A204.1 (cell line): ENCODE data around the gene ARID5A.

Experiments
- FAIRE-seq: peaks from 2 replicates; lab custom pipeline; 2012; peaks lifted over from hg19 to GRCh38; lab: Jason Lieb, UNC

ARID5A gene

DNA sequence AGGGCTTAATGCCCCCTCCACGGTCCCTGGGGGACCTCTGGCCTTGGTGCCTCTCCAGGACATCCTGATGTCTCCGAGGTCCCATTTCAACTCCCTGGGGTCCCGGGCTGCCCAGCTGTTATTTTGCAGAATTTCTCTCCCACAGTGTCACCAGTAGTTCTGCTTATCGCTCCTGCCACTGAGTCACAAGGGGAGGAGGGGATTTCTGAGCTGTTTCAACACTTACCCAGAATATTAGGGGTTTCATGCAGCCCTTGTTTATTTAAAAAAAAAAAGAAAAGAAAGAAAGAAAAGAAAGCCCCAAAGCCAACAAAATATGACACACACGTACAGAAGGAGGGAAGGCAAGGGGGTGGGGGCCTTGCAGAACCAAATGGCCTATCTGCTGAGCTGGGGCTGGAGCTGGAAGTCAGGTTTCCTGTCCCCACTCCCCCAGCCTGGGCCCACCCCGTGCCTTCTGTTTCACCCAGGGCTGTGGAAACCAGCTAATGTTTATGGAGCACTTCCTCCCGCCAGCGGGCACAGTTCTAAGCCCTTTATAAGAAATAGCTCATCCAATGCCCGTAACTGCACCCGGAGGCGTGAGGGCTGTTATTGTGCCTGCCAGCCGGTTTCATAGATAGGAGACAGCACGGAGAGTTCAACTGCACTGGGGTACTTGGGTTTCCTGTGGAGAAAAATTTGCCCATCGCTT is 8.4 kb upstream of the ARID5A start:
- FAIRE-seq = no peak

DNA sequence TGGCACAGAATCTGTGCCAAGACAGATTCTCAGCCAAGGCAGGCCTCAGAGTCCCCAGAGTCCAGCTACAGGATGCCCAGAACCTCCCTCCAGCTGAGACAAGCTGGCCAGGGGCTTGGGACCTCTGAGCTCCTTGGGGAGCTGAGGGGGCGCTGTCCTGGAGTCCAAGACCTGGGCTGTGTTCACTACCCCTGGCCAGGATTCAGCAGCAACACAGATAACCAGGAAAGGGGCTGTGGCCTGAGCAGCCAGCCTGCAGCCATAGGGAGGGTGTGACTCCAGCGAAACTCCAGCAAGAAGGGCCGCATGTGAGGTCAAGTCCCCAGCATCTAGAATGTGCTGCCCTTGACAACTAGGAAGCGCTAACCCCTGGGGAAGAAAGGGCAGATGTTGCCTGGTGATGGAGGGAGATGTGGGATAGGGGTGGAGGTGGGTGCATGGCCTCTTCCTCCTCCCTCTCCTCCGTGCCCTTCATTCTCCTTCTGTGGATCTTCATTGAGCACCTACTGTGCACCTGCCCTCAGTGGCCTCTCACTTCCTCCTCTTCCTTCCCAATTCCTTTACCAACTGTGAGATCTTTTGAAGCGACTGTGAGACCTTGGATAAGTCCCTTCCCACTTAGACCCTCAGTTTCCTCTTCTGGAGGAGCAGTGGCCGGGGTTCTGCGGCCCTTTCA is 7.7 kb upstream of the ARID5A start:
- no peak for FAIRE-seq

DNA sequence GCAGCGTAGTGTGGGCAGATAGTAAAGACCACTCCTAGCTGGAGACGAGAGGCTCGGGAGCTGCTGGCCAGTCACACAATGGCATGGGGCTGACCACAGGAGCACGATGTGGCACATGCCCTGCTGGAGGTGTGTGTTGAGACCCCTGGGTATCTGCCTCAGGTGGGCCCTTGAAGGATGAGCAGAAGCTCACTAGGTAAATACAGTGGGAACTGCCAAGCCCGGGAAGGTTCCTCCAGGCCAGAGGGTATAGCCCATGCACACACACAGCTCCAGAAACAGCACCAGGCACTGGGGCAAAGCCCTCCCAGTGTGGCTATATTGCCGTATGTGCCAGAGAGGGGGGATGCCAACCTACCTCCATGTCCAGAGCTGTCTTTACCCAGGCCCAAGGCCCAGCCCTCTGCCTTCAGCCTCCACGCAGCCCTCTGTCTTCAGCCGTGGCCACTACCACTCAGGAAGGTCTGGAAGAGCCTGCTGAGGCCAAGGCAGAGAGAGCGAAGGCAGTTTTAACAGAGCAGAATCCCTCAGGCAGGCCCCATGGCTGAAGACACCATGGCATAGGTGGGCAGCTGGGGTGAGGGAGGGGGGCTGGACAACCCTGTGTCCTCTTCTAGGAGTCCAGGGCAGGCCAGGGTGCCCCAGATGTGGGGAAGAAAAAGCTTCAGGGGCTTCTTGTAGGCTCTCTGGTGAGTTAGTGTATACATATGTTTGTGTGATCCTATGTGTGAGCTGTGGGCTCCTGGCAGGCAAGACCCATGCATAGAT is 7.0 kb upstream of the ARID5A start:
- no peak for FAIRE-seq

DNA sequence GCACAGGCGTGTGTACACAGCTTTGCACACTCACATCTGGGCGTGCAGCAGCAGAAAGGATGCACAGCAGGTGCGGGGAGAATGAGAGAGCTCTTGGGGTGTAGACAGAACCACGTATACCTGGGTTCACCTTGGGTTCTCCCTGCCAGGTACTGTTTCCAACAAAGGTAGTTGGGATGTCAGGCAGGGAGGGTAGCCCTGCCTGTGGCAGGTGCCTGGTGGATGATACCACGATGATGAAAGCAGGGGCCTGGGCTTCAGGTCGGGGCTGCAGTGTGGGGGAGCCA is 6.5 kb upstream of the ARID5A start:
- FAIRE-seq = no peak

DNA sequence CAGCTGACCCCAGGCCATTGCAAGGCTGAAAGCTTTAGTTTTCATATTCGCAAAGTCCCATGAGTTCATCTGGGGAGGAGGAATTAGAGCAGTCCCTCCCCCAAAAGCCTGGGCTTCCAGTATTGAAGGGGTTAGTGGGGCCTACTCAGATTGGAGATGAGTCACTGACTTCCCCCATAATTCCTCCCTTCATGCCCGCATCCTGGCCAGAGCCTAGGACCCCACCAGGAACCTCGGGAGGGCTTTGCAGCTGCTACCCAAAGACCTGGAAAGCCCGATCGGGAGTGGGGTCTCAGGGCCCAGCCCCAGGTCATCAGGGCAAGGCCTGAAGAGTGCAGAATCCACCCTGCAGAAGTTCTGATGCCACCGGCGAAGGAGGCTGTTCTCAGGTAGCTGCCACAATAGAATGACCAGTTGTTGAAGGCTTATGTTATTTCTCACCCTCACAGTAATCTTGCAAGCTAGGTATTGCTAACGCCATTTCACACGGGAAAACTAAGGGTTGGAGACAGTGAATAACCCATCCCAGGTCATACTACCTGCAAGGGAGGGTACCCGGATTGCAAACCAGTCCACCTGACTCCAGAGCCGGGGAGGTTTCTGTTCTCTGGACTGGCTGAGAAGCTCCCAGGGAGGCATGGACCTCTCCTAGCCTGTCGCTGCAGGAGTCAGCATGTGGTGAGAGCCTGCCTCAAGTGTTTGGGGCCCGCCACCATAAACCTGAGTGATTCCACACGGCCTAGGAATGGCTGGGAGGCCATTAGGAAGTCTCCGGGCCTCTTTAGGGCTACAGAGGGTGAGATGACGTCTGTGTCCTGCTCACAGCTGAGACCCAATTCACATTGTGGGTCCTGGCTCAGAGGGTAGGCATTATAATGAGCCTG is 5.8 kb upstream of the ARID5A start:
- FAIRE-seq = no peak

DNA sequence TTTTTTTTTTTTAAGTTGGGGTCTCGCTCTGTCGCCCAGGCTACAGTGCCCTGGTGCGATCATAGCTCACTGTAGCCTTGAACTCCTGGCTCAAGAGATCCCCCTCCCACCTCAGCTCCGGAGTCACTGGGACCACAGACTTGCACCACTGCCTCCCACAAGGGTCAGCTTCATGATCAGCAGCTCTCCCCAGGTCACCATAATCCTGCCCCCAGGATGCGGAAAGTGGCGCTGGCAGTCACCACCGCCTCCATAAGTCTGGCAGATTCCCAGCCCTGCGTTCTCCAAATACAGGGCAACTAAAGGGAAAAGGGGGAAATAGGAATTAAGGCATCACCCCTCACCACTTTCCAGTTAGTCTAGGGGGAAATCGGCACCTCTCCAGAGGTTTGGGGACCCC is 5.2 kb upstream of the ARID5A start:
- no peak for FAIRE-seq

DNA sequence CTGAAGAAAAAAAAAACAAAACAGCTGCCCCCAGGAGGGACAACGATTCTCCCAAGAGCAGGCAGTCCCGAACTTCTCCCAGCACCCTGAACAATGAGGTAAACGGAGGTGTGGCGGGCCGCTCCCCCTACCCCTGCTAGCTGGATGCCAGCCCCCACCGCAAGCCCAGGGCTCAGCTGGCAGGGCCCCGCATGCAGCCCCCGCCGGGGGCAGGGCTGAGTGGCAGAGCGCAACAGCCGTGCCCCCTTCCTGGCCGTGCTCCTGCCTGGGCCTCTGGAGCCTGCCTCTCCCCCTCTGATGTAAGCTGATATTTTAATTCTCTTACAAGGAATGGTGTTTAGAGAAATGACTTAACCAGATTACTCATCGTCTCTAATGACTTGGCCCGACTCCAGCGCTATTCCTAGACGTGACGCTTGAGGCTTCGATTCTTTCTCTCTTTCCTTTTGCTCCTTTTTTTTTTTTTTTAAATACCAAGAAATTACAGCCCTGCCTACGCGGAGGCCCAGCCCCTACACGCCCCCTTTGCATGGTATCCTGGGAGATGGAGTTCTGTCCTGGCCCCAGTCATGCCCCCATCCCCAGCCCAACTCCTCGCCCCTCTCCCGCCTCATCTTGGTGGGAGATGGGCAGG is 4.6 kb upstream of the ARID5A start:
- no peak for FAIRE-seq

DNA sequence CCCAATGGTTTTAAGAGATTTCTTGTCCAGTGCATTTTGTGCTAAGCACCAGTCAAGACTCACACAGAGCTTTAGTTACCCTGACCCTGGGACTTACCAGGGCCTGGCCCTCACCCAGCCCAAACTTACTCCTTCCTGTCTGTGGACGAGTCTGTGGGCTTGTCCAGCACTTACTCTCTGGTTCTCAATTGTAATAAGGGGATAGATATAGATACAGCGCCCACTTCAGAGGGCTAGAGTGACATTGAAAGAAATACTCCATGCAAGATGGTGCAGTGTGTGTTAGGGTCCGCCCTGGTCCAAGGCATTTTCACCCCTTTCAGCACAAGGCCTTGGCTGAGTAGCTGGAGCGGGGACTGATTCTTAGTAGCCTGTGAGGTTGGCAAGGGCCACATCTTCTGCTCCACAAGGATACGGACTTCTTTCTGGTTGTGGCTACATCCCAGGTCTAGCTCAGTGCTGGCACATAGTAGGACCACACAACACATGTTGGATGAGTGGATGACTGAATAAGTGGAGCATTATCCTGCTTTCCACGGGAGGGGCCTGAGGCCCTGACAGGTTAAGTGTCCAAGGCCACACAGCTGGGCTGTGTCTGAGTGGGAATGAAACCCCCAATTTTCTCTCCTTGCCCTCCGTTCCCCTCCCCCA is 3.8 kb upstream of the ARID5A start:
- no peak for FAIRE-seq

DNA sequence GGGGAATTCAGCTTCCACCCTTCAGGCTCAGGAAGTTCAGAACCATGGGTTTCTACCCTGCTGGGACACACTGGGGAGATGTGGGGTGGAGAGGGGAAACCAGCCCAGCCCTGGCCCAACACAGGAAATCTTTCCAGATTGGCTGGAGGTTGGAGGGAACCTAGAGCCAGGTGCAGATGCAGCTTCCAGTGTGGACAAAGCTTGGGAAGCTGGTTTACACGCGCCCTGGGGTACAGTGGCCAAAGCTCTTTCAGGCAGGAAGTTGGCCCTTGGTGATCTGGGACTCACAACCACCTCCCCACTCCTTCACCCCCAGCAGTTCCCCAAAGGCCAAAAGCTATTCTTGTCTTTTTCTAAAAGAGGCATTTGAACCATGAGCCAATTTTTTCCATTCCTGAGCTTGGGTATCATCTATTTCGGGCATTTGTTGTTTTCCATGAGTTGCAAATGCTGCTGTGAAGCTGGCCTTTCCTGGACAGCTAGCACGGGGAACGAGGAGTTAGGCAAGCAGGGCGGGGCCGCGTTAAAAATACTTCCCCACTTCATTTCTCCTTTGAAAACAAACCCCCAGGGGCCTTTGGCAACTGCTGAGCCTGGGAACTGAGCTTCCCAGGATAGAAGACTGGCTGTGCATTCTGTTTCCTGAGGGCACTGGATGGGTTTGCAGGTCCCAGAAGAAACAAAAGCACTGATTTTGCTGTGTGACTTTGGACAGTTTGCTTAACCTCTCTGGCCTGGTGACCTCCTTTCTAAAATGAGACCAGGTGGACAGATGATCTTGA is 3.1 kb upstream of the ARID5A start:
- FAIRE-seq = no peak

DNA sequence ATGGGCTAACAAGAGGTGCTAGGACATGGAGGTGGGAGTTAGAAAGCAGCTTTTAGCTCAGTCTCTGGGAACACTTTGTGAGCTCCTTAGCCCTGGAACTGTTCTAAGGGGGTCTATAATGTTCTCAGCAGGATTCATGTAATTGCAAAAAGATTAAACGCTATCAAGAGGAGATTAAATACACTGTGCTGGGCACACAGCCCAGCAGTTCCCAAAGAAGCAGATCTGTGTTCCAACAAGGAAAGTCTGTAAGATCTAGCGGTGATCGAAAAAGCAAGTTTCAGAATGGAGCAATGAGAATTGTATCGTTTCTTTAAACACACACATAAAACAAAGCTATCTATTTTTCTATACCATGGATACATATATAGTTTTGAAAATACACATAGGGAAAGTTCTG is 2.4 kb upstream of the ARID5A start:
- no peak for FAIRE-seq

DNA sequence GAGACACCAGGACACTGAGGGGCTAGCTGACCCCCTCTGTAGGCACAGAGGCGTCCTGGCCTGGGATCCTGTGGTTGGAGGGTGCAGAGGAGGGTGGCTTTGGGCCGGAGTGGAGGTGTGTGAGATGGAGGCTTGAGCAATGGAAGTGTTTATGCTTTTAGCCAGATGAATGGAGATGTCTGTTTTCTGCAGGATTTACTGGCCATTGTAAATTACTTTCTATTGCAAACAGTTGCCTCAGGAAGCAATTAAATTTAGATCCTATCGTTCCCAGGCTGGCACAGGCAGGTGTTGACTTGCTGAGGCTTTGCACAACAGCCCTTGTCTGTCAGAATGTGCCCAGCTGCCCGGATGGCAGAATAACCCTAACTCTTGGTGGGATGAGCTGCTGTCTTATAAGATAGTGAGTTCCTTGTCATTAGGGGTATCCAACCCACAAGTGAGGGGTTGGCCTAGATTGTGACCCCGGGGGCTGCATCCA is 1.8 kb upstream of the ARID5A start:
- no peak for FAIRE-seq

DNA sequence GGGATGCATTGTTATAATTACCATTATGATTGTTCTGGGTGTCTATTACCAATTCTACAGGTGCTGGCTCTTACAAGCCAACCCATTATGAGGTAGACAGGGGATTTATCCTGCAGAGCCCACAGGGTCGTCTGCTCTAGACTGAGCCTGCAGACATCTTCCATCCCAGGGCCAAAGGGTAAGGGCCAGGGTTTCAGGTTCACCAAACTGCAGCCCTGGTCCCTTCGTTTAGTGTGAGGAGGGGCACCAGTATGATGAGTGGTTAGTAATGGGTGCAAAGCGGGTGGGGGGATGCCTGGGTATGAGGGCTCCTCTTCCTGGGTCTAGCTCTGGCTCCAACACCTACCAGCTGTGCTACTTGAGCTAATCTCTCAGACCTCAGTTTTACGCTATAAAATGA is 1.2 kb upstream of the ARID5A start:
- FAIRE-seq = no peak

DNA sequence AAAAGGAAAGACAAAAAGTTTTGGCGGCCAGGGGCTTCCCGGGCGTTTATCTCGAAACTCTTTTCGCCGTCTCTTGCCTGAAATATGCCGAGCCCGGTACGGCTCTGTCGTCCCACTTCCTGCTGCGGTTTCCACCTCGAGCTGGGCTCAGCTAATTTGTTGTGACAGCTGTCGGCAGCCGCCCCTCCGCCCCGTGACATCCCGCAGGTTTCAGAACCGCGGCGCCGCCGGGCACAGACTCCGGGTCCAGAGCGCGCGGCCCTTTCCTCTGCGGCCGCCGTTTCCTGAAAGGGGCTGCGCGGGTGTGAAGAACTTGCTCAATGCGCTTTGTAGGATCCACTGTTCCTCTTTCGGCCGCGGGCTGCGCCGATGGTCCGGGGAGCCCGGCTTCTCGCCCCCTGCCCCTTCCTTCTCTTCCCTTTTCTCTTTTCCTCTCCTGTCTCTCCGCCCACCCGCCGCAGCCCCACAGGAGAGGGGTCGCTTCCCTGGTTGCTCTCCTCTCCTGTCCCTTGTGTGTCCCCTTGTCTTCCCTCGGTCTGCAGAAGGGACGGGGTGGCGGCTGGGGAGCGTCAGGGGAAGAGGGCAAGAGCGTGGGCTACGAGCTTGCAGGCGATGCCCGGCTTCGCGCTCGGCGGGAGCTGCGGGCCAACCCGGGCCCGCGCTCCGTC is 648 bp downstream of the ARID5A start:
- no peak for FAIRE-seq

DNA sequence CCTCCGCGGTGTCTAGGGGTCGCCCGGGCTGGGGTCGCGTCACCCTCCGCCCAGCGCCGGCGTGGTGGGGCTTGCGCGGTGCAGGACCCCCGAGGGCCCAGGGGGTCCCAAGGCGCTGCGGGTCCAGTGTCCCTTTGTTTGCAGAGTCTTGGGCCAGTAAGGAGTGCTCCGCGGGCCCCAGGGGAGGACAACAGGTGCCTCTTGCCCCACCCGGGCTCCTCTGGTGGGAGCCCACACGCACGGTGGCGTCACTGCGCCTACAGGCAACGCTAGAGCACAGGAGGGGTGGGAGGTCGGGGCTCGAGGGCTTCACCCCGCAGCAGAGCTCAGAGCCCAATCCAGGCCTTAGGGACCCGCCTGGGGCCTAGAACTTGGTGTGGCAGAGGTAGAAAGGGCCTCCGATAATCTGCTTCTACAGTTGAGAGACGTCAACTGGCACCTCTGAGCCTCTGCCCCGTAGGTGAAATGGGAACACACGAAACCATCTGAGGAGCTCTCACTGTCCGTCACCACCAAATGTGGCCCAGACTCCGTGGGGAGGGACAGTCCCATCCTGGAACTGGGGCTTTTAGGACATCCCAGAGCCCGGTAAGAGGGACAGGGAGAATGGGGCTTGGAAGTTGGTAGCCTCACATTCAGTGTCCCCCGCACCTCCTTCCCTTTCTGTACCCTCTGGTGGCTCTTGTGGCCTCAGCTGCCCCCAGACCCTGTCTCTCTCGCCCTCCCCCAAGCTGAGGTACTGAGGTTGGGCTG is 1.4 kb downstream of the ARID5A start:
- FAIRE-seq = no peak

DNA sequence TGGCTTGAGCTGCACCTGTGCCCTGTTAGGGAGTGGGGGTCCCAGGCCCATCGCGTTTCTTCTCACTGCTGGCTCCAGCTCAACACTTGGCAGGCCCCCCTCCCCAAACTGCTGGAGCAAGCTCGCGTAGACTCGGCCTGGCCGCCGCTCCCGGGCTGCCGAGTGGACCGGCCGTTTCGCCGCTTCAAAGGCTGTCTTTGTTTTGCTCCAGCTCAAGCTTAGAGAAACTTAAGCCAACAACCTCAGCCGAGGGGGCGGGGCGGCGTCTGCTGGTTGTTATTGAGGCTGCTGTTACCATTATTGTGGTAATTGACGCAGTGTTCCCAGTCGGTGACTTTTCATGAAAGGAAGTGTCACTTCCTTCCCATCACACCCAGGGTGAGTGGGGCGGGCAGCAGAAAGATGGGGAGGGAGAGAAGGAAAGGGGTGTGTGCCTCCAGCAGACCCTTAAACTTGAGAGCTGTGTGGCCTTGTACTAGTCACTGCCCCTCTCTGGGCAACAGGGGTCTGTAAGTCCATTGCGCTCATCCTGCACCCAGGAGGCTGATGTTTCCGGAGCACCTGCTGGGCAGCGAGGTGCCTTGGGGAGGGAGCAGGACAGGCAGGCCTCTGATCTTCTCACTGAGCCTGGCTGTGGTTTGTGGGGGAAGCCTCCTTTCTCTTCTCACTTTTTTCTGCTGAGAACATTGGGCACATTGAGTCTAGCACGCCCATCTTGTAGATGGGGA is 2.1 kb downstream of the ARID5A start:
- FAIRE-seq = no peak

DNA sequence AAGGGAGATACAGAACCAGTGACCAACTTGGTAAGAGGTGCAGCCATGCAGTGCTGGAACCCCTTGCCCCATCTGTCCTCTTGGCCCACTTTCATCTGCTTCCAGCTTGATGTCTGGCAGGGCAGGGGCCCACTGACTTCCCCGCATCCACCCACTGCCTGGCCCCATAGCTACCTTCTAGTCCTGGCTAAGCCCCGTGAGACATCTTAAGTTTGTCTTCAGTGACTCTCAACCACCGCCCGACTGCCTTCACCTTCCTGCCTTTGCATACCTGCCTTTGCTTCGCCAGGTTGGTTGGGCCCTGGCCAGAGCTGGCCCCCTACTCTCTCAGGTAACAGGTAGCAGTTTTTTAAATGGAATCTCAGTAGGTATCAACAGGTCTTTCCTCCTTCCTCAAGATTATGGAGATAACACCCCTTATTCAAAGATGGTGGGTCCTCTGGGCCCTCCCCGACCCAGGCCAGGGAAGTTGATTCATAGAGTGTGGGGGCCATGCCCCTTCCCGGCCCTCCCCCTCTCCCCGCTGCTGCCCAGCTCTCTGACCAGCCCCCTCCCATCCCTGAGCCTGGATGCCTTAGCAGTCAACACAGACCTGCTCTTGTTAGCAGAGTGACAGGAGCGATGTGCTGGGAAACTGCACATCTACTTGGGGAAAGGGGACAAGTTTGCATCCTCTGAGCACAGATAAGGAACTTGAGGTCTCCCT is 2.8 kb downstream of the ARID5A start:
- no peak for FAIRE-seq

DNA sequence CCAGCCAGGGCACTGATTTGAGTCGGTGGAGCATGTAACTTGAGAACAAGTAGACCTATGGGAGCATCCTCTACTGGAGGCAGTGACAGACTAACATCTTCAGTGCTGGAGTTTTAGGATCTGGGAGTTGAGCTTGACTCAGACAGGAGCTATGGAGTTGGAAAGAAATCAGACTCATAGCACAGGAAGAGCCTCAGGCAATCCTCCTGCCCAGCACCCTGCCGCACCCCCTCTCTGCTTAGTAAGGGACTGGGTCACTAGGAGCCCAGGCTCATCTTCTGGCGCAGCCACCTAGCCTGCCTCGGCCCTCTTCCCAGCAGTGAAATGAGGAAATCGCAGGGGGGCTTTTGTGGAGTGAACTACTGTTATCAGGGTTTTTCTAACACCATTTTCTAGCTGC is 3.6 kb downstream of the ARID5A start:
- no peak for FAIRE-seq
